Liver (tissue), 9 donors: Measurements from ENCODE around the gene C10orf67. TPM values are rescaled to one million over a fixed set of nuclear protein-coding genes. Genes with fewer than 3 reads are reported as not detected.

ENCODE experiments used
- DNase-seq: peaks from one replicate; pipeline ENCODE4 v3.0.0-alpha.2; 2017; ENCODE audit warnings: low spot score
- H3K27ac ChIP-seq, 2 donors: one replicate each; pipeline ENCODE4 v1.7.0; 2013; ENCODE audit warnings: inconsistent platforms in 2 of 2, low read length in 2 of 2, control low read depth in 1 of 2, low read depth in 1 of 2, mild to moderate bottlenecking in 1 of 2
- H3K27me3 ChIP-seq, 4 donors: one replicate each; pipeline versions ENCODE4 v1.6.1 to v1.7.0; 2013; ENCODE audit warnings: low read length in 3 of 4, inconsistent platforms in 1 of 4, mild to moderate bottlenecking in 1 of 4, moderate library complexity in 1 of 4; ENCODE audit not compliant: control insufficient read depth in 4 of 4, insufficient read depth in 4 of 4
- H3K36me3 ChIP-seq, 4 donors: one replicate each; pipeline versions ENCODE4 v1.6.1 to v1.7.0; 2013; ENCODE audit warnings: low read length in 3 of 4, mild to moderate bottlenecking in 3 of 4, low read depth in 1 of 4, moderate library complexity in 1 of 4; ENCODE audit not compliant: control insufficient read depth in 4 of 4, insufficient read depth in 3 of 4
- H3K4me1 ChIP-seq, 4 donors: one replicate each; pipeline versions ENCODE4 v1.6.1 to v1.7.0; 2013; ENCODE audit warnings: low read length in 3 of 4, mild to moderate bottlenecking in 3 of 4, moderate library complexity in 1 of 4; ENCODE audit not compliant: control insufficient read depth in 4 of 4, insufficient read depth in 4 of 4
- H3K4me3 ChIP-seq, 3 donors: one replicate each; pipeline versions ENCODE4 v1.6.1 to v1.7.0; 2013; ENCODE audit warnings: low read length in 3 of 3, control low read depth in 1 of 3, low read depth in 1 of 3, mild to moderate bottlenecking in 1 of 3
- H3K9ac ChIP-seq, 2 donors: one replicate each; pipeline ENCODE4 v1.7.0; 2013; ENCODE audit warnings: low read length in 2 of 2, mild to moderate bottlenecking in 2 of 2, moderate library complexity in 2 of 2, control low read depth in 1 of 2, low read depth in 1 of 2
- H3K9me3 ChIP-seq, 4 donors: one replicate each; pipeline versions ENCODE4 v1.6.1 to v1.7.0; 2013; ENCODE audit warnings: low read length in 3 of 4; ENCODE audit not compliant: control insufficient read depth in 4 of 4
- EGR1 ChIP-seq, 2 donors: IDR thresholded peaks; 2 replicates each; pipeline ENCODE4 v1.6.1; 2016 to 2018; ENCODE audit warnings: antibody characterized with exemption in 2 of 2, low read depth in 2 of 2
- FOXA1 ChIP-seq: IDR thresholded peaks from 2 replicates; pipeline ENCODE4 v1.6.1; 2016; ENCODE audit warnings: antibody characterized with exemption
- GABPA ChIP-seq, 2 donors: IDR thresholded peaks in 1 of 2; conservative IDR thresholded peaks in 1 of 2; 2 replicates each; pipeline ENCODE4 v1.6.1; 2016; ENCODE audit warnings: antibody characterized with exemption in 2 of 2, mild to moderate bottlenecking in 1 of 2, moderate library complexity in 1 of 2
- NR2F2 ChIP-seq: IDR thresholded peaks from 2 replicates; pipeline ENCODE4 v1.6.1; 2016; ENCODE audit warnings: antibody characterized with exemption
- SP1 ChIP-seq: IDR thresholded peaks from 2 replicates; pipeline ENCODE4 v1.6.1; 2018; ENCODE audit warnings: antibody characterized with exemption, mild to moderate bottlenecking
- TAF1 ChIP-seq: conservative IDR thresholded peaks from 2 replicates; pipeline ENCODE4 v1.6.1; 2016; ENCODE audit warnings: antibody characterized with exemption, mild to moderate bottlenecking
- WGBS: extraction: QIAGEN DNeasy Blood & Tissue Kit; methylation state at CpG from one replicate; pipeline ENCODE4 v1.1.7; 2013; 5-methylcytosine and 5-hydroxymethylcytosine counted together
- polyA plus RNA-seq, 2 donors: library from polyadenylated mRNA; stranded (reverse) in 1 of 2; unstranded in 1 of 2; fragments of 200-250 nt in 1 of 2; fragments of >200 nt in 1 of 2; fragmentation: Nextera tagmentation in 1 of 2; extraction: Ambion mirVana in 1 of 2; gene quantifications; one replicate each; pipeline versions ENCODE4 v1.2.1 to v1.2.3, GENCODE V29; 2013 to 2015
- total RNA-seq, 2 donors: library from RNA; depleted of rRNA; stranded (reverse); fragments of >200 nt; gene quantifications; one replicate each; pipeline ENCODE4 v1.2.3, GENCODE V29; 2014
- TF ChIP-seq, protein P1 (sequence below): IDR thresholded peaks from 2 replicates; pipeline ENCODE4 v1.6.1; 2016; ENCODE audit warnings: antibody characterized with exemption
- TF ChIP-seq, protein P2 (sequence below): IDR thresholded peaks from 2 replicates; pipeline ENCODE4 v1.6.1; 2016; ENCODE audit warnings: antibody characterized with exemption, mild to moderate bottlenecking
- donor health status: healthy.
- donor health status: healthy.
- donor health status: healthy.
- donor health status: healthy.
- donor health status: healthy.

Gene C10orf67
- total and polyA plus RNA-seq, 4 donors: 0.02 TPM; not detected in 3

DNA sequence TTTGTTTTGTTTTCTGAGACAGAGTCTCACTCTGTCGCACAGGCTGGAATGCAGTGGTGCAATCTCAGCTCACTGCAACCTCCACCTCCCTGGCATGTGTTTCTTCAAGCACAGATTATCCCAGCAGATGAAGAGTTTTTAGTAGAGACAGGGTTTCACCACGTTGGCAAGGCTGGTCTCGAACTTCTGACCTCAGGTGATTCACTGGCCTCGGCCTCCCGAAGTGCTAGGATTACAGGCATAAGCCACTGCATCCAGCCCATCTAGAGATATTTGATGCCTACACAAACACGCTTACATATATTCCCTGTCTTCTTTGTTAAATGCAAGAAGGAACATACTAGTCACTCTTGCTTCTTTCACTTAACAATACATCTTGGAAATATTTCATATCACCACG is 158.4 kb downstream of the C10orf67 start:
- Histone ChIP-seq H3K9me3 (no peaks in the 10 kb centered on the region), H3K4me1 (peaks cover 0 to 4% (median 1%) of the 10 kb centered on the region in 4 donors), H3K9ac (no peak overlapping the region), H3K27me3 (peaks cover 0 to 8% (median 1%) of the 10 kb centered on the region in 4 donors), H3K27ac (no peak overlapping the region), H3K4me3 (no peak overlapping the region), H3K36me3 (no peaks in the 10 kb centered on the region)
- DNase-seq: no peak
- TF ChIP-seq FOXA1 (no peak), TAF1 (no peak), GABPA (IDR thresholded peaks at IDR 0.05 in 1 of 2, conservative IDR thresholded peaks at IDR 0.05 in 1 of 2) (no peak), NR2F2 (no peak)
- TF ChIP-seq, protein P1, sequence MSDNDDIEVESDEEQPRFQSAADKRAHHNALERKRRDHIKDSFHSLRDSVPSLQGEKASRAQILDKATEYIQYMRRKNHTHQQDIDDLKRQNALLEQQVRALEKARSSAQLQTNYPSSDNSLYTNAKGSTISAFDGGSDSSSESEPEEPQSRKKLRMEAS: no peak
- WGBS: 54% methylated on average over 7 of the region's 7 CpGs

DNA sequence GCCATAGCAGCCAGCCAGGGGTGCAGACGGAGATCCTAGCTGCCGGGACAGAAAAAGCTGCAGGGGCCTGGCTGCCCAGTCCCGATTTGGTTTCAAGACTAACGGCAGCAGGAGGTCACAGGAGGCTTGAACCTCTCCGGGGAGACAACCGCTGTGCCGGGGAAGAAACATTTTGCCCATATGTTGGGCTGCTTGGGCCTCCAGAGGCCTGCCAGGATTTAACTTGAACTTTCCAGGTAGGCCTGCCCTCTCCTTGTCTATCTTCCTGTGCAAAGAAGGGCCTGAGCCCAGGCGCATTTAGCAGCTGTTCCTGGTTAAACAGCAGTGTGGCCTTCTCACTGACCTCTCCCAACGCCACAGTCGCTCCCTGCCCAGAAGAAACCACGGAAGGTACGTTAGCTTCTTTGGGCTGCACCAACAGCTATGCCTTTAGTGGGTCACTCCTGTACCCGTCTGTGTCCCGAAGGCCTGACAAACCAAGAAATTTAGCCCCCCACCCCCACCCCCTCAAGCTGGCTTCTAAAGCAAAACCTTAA is 169.6 kb downstream of the C10orf67 start:
- Histone ChIP-seq H3K9ac (no peak overlapping the region), H3K27ac (no peak overlapping the region), H3K36me3 (no peaks in the 10 kb centered on the region), H3K4me3 (no peak overlapping the region), H3K9me3 (no peaks in the 10 kb centered on the region), H3K4me1 (peaks cover 0 to 13% (median 9%) of the 10 kb centered on the region in 4 donors), H3K27me3 (peaks cover 0 to 29% (median 8%) of the 10 kb centered on the region in 4 donors)
- TF ChIP-seq, protein P2, sequence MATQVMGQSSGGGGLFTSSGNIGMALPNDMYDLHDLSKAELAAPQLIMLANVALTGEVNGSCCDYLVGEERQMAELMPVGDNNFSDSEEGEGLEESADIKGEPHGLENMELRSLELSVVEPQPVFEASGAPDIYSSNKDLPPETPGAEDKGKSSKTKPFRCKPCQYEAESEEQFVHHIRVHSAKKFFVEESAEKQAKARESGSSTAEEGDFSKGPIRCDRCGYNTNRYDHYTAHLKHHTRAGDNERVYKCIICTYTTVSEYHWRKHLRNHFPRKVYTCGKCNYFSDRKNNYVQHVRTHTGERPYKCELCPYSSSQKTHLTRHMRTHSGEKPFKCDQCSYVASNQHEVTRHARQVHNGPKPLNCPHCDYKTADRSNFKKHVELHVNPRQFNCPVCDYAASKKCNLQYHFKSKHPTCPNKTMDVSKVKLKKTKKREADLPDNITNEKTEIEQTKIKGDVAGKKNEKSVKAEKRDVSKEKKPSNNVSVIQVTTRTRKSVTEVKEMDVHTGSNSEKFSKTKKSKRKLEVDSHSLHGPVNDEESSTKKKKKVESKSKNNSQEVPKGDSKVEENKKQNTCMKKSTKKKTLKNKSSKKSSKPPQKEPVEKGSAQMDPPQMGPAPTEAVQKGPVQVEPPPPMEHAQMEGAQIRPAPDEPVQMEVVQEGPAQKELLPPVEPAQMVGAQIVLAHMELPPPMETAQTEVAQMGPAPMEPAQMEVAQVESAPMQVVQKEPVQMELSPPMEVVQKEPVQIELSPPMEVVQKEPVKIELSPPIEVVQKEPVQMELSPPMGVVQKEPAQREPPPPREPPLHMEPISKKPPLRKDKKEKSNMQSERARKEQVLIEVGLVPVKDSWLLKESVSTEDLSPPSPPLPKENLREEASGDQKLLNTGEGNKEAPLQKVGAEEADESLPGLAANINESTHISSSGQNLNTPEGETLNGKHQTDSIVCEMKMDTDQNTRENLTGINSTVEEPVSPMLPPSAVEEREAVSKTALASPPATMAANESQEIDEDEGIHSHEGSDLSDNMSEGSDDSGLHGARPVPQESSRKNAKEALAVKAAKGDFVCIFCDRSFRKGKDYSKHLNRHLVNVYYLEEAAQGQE: no peak
- no peak for TF ChIP-seq EGR1 (IDR thresholded peaks at IDR 0.05; ENCODE audit: low read depth in 2 of 2)
- no peak for TF ChIP-seq SP1
- no peak for DNase-seq
- WGBS: 29% methylated on average over 14 of the region's 14 CpGs

DNA sequence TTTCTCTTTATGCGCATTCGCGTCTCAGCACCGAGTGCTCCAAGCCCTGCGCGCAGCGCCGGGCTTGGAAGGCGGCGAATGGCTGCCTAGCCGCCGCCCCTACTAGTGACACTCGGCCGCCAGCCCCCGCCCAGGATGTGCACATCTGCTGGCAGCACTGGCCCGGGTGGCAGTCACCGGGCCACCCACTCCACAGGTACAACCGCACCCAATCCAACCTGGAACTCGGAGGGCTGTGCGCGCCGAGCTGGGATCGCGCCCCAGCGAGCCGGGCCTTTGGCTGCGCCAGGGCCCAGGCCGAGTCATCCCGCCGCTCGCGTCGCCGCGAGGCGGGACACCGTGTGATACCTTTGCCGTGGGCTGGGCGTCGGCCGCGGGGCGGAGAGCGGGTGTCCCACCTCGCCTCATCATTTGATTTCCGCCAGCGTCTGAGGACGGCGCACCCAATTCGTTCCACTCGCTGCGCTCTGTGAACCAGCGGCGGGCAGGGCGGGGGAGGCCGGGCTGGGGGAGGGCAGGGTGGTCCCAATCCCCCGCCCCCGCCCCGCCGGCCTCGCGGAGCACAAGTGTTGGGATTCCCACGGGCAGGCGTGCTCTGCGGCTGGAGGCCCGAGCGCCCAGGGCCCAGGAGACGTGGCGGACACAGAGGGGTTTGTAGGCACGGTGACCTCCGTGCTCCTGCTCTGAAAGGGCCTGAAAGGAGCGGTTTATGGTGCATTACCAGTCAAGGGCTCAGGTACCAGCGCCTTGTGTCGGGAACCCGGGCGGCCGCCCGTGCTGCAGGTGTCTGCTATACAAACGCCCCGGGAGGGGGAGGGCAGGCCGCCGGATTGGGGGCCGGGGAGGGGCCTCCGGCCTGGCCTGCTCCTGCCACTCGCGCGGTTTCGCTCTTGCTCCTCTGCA is 170.3 kb downstream of the C10orf67 start:
- Histone ChIP-seq H3K9ac (no peak overlapping the region), H3K9me3 (no peaks in the 10 kb centered on the region), H3K27me3 (peaks cover 0 to 29% (median 9%) of the 10 kb centered on the region in 4 donors), H3K4me1 (peaks cover 0 to 13% (median 9%) of the 10 kb centered on the region in 4 donors), H3K36me3 (no peaks in the 10 kb centered on the region), H3K4me3 (no peak overlapping the region), H3K27ac (no peak overlapping the region)
- DNase-seq: no peak
- WGBS: 5% methylated on average over 88 of the region's 88 CpGs
- TF ChIP-seq NR2F2: no peak
- no peak for TF ChIP-seq TAF1
- TF ChIP-seq EGR1 (IDR thresholded peaks at IDR 0.05; ENCODE audit: low read depth in 2 of 2): no peak
- TF ChIP-seq FOXA1: no peak
